OCI-LY7 (cell line): Measurements from ENCODE around the gene AOPEP. TPM values are rescaled to one million over a fixed set of nuclear protein-coding genes. Genes with fewer than 3 reads are reported as not detected.

Source experiments
- BruUV-seq: library from RNA; stranded (reverse); fragments of 400-500 nt; replicated peaks from 2 replicates; lab custom pipeline; 2021; lab: Mats Ljungman, UMichigan
- CTCF ChIA-PET: fragments of 300-600 bp; sonication (Branson Sonifier 250); formaldehyde crosslinking; loops from one replicate; lab custom pipeline; 2022; ENCODE audit warnings: antibody characterized with exemption; ENCODE audit not compliant: unreplicated experiment; lab: Charles Lee
- POLR2A ChIA-PET: fragments of 300-600 bp; sonication (Branson Sonifier 250); formaldehyde crosslinking; loops from one replicate; lab custom pipeline; 2022; ENCODE audit warnings: antibody characterized with exemption; lab: Charles Lee
- DNase-seq: peaks from one replicate; pipeline ENCODE4 v3.0.0-alpha.2; 2015; ENCODE audit warnings: low spot score
- H2AFZ ChIP-seq: fragments of 200-600 bp; sonication (generic), shearing (Covaris generic); 2 replicates; pipeline ENCODE4 v1.6.1; 2014; ENCODE audit warnings: mild to moderate bottlenecking, antibody characterized with exemption, low read length, moderate library complexity
- H3K27ac ChIP-seq: fragments of 200-600 bp; sonication (generic); 2 replicates; pipeline ENCODE4 v1.5.1; 2014; ENCODE audit warnings: mixed run types, low read depth, mild to moderate bottlenecking, moderate library complexity, low read length, inconsistent platforms; ENCODE audit not compliant: poor library complexity, severe bottlenecking
- H3K36me3 ChIP-seq: fragments of 200-600 bp; sonication (generic); 2 replicates; pipeline ENCODE4 v1.6.1; 2014; ENCODE audit warnings: mild to moderate bottlenecking, antibody characterized with exemption, low read length, moderate library complexity, mixed read lengths; ENCODE audit not compliant: insufficient read depth
- H3K4me1 ChIP-seq: fragments of 200-600 bp; sonication (generic); 2 replicates; pipeline ENCODE4 v1.5.1; 2014; ENCODE audit warnings: mild to moderate bottlenecking, low read length; ENCODE audit not compliant: insufficient read depth, poor library complexity, severe bottlenecking
- H3K4me2 ChIP-seq: fragments of 200-600 bp; sonication (generic); 2 replicates; pipeline ENCODE4 v1.6.1; 2014; ENCODE audit warnings: mild to moderate bottlenecking, low read length
- H3K4me3 ChIP-seq: fragments of 200-600 bp; sonication (generic); 2 replicates; pipeline ENCODE4 v1.5.1; 2014; ENCODE audit warnings: mild to moderate bottlenecking, low read depth, low read length; ENCODE audit not compliant: poor library complexity, severe bottlenecking
- H3K79me2 ChIP-seq: fragments of 200-600 bp; sonication (generic); 2 replicates; pipeline ENCODE4 v1.6.1; 2016; ENCODE audit warnings: low read depth, mild to moderate bottlenecking, low read length, moderate library complexity, mixed read lengths; ENCODE audit not compliant: insufficient read depth
- H3K9me2 ChIP-seq: fragments of 200-600 bp; sonication (generic); 2 replicates; pipeline ENCODE4 v1.6.1; 2016; ENCODE audit warnings: mild to moderate bottlenecking, low read length, mixed read lengths; ENCODE audit not compliant: insufficient read depth
- H3K9me3 ChIP-seq: fragments of 200-600 bp; sonication (generic); 2 replicates; pipeline ENCODE4 v1.6.1; 2014; ENCODE audit warnings: mild to moderate bottlenecking, mixed run types, low read length, mixed read lengths
- H4K20me1 ChIP-seq: fragments of 200-600 bp; sonication (generic); 2 replicates; pipeline ENCODE4 v1.6.1; 2014; ENCODE audit warnings: mild to moderate bottlenecking, antibody characterized with exemption, low read length, moderate library complexity, mixed read lengths; ENCODE audit not compliant: insufficient read depth
- EZH2phosphoT487 ChIP-seq: fragments of 200-600 bp; sonication (generic); IDR thresholded peaks from 2 replicates; pipeline ENCODE4 v1.6.1; 2018; ENCODE audit warnings: low read depth, borderline replicate concordance, mild to moderate bottlenecking, mixed run types, antibody characterized with exemption, low read length, moderate library complexity, mixed read lengths
- intact Hi-C: fragments of 100-400 bp; cut with micrococcal nuclease; formaldehyde crosslinking; loops from one replicate; pipeline ENCODE4 v1.10.0; 2022; ENCODE audit not compliant: unreplicated experiment
- total RNA-seq, 2 experiments: library from RNA; depleted of rRNA in 1 of 2; stranded (reverse); fragments of >200 nt in 1 of 2; shearing (Covaris generic) in 1 of 2; gene quantifications; 2 replicates each; pipeline ENCODE4 v1.2.3, GENCODE V29; 2014 to 2022
- TF ChIP-seq, protein P1 (sequence below): fragments of 200-600 bp; sonication (generic); conservative IDR thresholded peaks from 2 replicates; pipeline ENCODE4 v1.5.1; 2014; ENCODE audit warnings: mild to moderate bottlenecking, antibody characterized with exemption, low read length, moderate library complexity, mixed read lengths

Gene AOPEP
- total RNA-seq, 2 experiments from 2014 or later, result 17.3 to 24.3 TPM

GRCh38 chr9:94931036-94931633 is 204.6 kb downstream of the AOPEP start:
- ChIA-PET CTCF (no interaction called here), POLR2A (no interaction called here)
- BruUV-seq, result no TSS peak
- no peaks in the 10 kb centered on the region for H3K4me1 ChIP-seq
- no peaks in the 10 kb centered on the region for H3K9me3 ChIP-seq
- no peak overlapping the region for H2AFZ ChIP-seq
- no peaks in the 10 kb centered on the region for H3K36me3 ChIP-seq
- no peak overlapping the region for H3K4me3 ChIP-seq
- no peak overlapping the region for H3K27ac ChIP-seq
- H4K20me1 ChIP-seq, result no peaks in the 10 kb centered on the region
- H3K79me2 ChIP-seq, result no peaks in the 10 kb centered on the region
- intact Hi-C loops, result no loop called here
- no peak overlapping the region for H3K4me2 ChIP-seq
- no peak for TF ChIP-seq EZH2phosphoT487
- TF ChIP-seq, protein P1, sequence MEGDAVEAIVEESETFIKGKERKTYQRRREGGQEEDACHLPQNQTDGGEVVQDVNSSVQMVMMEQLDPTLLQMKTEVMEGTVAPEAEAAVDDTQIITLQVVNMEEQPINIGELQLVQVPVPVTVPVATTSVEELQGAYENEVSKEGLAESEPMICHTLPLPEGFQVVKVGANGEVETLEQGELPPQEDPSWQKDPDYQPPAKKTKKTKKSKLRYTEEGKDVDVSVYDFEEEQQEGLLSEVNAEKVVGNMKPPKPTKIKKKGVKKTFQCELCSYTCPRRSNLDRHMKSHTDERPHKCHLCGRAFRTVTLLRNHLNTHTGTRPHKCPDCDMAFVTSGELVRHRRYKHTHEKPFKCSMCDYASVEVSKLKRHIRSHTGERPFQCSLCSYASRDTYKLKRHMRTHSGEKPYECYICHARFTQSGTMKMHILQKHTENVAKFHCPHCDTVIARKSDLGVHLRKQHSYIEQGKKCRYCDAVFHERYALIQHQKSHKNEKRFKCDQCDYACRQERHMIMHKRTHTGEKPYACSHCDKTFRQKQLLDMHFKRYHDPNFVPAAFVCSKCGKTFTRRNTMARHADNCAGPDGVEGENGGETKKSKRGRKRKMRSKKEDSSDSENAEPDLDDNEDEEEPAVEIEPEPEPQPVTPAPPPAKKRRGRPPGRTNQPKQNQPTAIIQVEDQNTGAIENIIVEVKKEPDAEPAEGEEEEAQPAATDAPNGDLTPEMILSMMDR, result no peak
- H3K9me2 ChIP-seq, result no peaks in the 10 kb centered on the region
- DNase-seq, result no peak

DNA sequence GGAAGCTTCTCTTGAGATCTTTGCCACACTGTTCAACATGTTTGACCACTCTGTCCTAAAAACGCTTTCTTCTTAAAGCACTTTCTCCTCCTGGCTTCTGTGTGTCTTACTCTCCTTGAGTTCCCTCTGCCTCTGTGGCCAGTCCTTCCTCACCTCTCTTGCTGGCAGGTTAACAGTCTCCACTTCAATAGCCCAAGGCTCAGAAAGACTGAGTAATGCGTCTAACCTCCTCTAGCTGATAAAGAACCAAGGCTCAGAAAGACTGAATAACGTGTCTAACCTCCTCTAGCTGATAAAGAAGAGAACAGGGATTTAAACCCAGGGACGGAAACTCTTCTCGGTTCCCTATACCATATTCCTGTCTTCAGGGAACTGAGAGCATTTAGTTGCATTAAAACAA is 205.2 kb downstream of the AOPEP start:
- Histone ChIP-seq H4K20me1 (no peaks in the 10 kb centered on the region), H3K4me2 (no peak overlapping the region), H3K9me2 (no peaks in the 10 kb centered on the region), H3K9me3 (no peaks in the 10 kb centered on the region), H2AFZ (no peak overlapping the region), H3K27ac (no peak overlapping the region), H3K4me3 (no peak overlapping the region), H3K4me1 (no peaks in the 10 kb centered on the region), H3K36me3 (no peaks in the 10 kb centered on the region), H3K79me2 (no peaks in the 10 kb centered on the region)
- ChIA-PET POLR2A (no interaction called here), CTCF (no interaction called here)
- no peak for DNase-seq
- no peak for TF ChIP-seq EZH2phosphoT487
- TF ChIP-seq, protein P1, result no peak
- intact Hi-C loops, result no loop called here
- BruUV-seq, result no TSS peak
